ENCODE data around the gene DMTF1.
"Not testable (repeated sequence)": the region's sequence is repeated elsewhere in the genome, so short reads cannot be mapped to it uniquely, and the experiment has no call there.

DMTF1 gene

DNA sequence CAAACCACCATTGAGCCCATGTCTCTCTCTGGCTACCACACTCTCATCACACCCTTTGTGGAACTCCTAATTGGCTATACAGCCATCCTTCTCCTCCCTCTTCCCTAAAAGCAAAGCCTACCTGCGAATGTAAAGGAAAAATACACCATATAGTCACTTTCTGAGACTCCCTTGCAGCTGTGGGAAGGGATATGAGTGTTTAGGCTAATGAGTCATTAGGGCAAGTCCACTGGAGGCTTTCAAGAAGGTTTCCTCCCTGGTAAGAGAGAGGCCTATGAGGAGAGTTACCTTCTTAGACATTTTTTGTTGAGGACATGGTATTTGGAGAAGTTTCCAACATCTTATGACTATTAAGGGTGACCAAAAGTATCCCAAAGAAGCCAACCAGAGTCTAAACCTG, 71.4 kb downstream of the DMTF1 start:
- peak; percentile 20 for DNase-seq (ENCODE audit: low read depth)

GRCh38 chr7:87225696-87226095, 73.4 kb downstream of the DMTF1 start:
- DNase-seq (ENCODE audit: low read depth), result peak; percentile 36

GRCh38 chr7:87226495-87226894, 74.2 kb downstream of the DMTF1 start:
- no peak for DNase-seq (ENCODE audit: low read depth)

DNA sequence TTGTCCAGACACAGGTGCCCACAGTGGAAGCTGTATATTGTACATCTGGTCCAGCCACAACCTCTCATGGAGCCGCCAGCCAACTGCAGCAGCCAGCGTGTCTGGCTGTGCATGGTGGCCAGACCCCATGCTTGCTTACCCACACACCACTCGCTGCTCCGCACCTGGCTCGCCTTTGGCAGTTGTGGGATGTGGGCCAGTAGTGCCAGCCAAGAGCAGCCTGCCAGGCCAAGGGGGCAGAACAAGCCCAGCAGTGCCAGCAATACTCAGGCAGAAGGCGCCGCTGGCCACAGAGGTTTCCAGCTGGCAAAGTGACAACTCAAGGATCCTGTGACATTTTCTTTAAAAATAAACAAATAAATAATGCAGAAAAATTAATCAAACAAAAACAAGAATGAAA, 79.0 kb downstream of the DMTF1 start:
- no peak for DNase-seq (ENCODE audit: low read depth)

DNA sequence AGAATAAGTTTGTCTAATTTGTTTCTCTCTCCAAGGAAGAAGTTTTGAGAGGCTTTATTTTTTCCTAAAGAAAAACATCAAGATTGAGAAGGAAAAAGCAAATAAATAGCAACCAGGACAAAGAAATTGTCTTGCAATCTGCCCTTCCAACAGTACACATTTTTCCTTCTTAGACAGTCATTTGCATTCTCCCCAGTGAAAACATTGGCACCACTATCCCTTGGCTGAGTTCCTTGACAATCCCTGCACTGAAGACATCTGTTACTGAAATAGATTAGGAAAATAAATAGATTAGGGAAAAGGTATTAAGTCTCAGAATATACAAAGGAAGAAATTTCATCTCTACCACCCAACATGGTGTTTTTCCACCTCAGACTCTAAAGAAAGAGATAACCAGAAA, 79.5 kb downstream of the DMTF1 start:
- DNase-seq (ENCODE audit: low read depth), result no peak

GRCh38 chr7:87234949-87235348, 82.7 kb downstream of the DMTF1 start:
- DNase-seq (ENCODE audit: low read depth), result peak; percentile 43

DNA sequence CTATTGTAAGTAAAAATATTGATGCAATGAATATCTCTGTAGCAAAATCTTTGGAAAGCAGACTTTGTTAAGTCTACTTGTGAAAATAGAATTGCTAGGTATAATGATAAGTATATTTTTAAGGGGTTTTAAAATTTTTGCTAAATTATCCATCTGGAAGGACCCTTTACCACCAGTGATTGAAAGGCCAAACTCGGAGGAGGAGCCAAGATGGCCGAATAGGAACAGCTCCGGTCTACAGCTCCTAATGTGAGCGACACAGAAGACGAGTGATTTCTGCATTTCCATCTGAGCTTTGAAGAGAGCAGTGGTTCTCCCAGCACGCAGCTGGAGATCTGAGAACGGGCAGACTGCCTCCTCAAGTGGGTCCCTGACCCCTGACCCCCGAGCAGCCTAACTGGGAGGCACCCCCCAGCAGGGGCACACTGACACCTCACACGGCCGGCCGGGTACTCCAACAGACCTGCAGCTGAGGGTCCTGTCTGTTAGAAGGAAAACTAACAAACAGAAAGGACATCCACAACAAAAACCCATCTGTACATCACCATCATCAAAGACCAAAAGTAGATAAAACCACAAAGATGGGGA, 86.3 kb downstream of the DMTF1 start:
- not testable (repeated sequence) for DNase-seq (ENCODE audit: low read depth)

GRCh38 chr7:87245671-87246070, 93.4 kb downstream of the DMTF1 start:
- DNase-seq (ENCODE audit: low read depth), result not testable (repeated sequence)

All from EH (cell line).